ENCODE data around the gene FUT7.

The FUT7 gene

DNA sequence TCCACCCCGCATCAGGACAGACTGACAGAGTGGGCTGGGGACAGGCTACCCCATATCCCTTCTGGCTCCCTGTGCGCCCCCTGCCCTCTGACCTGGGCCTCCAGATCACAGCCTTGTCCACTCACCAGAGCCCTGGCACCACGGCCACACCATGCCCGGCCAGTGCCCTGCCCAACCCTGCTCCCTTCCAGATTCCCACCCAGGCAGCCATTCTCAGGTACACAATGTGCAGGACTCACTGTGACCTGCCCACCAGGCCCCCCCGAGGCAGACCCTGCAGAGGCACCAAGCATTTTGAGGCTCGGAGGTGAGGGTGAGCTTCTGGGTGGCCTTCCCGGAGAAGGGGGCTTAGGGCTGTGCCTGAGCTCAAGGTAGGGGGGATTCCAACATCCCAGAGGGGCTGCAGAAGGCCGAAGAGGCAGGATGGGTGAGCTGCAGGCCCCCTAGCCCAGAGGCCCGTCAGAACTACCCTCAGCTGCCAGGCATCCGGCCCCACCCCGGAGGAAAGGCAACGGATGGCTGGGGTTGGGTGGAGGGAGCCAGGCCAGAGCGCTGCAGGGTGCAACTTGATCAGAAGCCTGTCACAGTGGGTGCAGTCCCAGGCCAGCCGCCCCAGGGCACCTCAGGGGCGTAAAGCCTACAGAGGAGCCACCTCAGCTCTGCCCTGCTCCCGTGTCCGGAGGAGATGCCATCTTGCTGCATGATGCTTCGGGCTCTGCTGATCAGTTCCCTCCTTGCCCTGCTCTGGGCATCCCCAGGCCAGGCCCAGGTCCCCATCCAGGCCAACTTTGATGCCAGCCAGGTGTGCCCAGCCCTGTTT is 49.4 kb downstream of the FUT7 start, which contains the start of gene LCNL1:
Gene LCNL1, plus strand, starts transcription at position 762 of the 820 bp plus-strand sequence. CDS start 594 bp downstream, outside the sequence.
- no peak for DNase-seq (ENCODE audit: low read depth in 3 of 3)

DNA sequence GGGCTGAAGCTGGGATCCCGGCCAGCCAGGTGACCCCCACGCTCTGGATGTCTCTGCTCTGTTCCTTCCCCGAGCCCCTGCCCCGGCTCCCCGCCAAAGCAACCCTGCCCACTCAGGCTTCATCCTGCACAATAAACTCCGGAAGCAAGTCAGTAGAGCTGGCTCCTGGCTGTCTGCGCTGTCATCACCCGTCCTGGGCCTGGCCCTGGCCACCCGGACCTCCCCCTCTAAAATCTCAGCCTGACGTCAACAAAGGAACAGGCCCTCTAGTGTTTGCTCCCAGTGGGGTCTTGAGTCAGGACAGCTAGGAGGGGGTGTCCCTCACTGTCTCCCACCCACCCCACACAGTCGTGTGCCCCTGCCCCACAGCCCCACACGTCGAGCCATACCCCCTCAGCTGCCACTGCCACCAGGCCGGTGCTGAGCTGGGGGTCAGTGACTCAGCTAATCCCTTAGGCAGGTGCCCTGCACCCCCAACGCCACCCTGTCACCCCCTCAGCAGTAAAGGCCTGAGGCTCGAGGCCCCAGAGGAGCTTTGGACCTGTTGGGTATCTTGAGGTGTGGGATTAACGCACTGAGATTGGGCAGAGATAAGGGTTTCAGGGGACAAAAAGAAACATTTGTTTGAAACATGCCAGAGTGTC is 50.2 kb downstream of the FUT7 start:
- DNase-seq (ENCODE audit: low read depth in 3 of 3), result no peak

DNA sequence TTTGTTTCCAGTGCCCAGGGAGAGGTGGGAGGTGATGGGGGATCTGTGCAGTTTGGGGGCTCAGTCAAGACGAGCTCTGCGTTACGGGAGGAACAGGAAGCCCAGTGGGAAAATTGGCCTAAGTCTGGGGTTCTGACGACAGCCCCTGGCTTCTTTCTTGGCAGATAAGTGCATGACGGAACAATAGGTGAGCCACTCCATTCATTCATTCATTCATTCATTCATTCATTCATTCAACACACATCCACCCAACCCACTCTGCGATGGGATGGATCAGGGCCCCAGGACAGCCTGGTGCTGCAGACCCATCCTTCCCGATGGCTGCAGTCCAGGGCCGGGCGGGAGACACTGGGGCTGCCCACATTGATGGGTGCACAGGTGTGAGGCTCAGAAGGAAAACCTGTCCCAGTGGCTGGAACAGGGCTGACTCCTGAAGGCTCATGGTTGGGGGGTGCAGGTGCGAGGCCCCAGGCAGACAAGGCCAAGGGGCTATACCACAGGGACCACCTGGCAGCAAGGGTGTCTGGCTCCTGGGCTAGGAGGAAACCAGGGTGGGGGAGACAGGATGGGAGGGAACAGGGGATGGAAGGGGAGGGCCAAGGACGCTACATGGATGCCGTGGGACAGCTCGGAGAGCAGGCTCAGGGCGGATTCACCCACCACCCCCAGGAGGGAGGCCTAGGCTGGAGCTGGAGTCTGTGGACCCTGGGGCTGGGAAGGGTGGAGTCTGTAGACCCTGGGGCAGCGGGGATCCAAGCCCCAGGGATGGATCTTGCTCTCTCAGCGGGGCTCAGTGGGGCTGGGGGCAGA is 51.0 kb downstream of the FUT7 start:
- DNase-seq (ENCODE audit: low read depth in 3 of 3), result no peak

Measured in stimulated activated CD4-positive, alpha-beta T cell treated with anti-CD3 and anti-CD28 coated beads, TNF-alpha, amount 100 ng/mL, for 48 hours (primary cell).